Measurements from ENCODE around the gene TRIM43. TPM values are rescaled to one million over a fixed set of nuclear protein-coding genes. Genes with fewer than 3 reads are reported as not detected.
"Not testable (repeated sequence)": the region's sequence is repeated elsewhere in the genome, so short reads cannot be mapped to it uniquely, and the experiment has no call there.

TRIM43 gene
- total and polyA plus RNA-seq, 4 donors = not detected

GRCh38 chr2:95589777-95590536 lies 1.8 kb upstream of the TRIM43 start:
- not testable (repeated sequence) for H3K9ac ChIP-seq (ENCODE audit: low read depth in 1 of 2, low read length in 2 of 2); H3K27ac ChIP-seq (ENCODE audit: low read depth in 1 of 2, low read length in 2 of 2); H3K36me3 ChIP-seq (ENCODE audit: control insufficient read depth in 4 of 4, insufficient read depth in 3 of 4, low read depth in 1 of 4, low read length in 3 of 4); H3K9me3 ChIP-seq (ENCODE audit: control insufficient read depth in 4 of 4, low read length in 3 of 4); H3K4me3 ChIP-seq (ENCODE audit: low read depth in 1 of 3, low read length in 3 of 3); H3K4me1 ChIP-seq (ENCODE audit: control insufficient read depth in 4 of 4, insufficient read depth in 4 of 4, low read length in 3 of 4); H3K27me3 ChIP-seq (ENCODE audit: control insufficient read depth in 4 of 4, insufficient read depth in 4 of 4, low read length in 3 of 4); DNase-seq (ENCODE audit: low spot score)
- WGBS = 92% methylated on average over 4 of the region's 4 CpGs

- not testable (repeated sequence) for H3K36me3 ChIP-seq (ENCODE audit: control insufficient read depth in 4 of 4, insufficient read depth in 3 of 4, low read depth in 1 of 4, low read length in 3 of 4); DNase-seq (ENCODE audit: low spot score)
- WGBS = 92% methylated on average over 13 of the region's 13 CpGs
Observed at GRCh38 chr2:95592973-95593372, 1.2 kb downstream of the TRIM43 start.

DNA sequence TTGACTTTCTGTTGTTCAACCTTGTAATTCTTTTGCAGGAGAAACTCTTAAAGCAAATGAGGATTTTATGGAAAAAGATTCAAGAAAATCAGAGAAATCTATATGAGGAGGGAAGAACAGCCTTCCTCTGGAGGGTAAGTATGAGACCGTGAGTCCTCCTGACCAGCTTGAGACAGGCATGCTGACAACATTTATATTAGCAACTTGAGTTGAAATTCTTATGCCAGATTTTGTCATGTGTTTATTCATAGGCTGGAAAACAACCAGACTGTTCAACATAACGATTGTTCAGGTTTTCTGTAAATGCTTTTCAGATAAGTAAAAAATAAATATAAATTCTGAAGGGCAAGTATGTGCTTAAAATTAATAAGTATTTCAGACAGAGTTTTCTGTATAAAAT lies 3.2 kb downstream of the TRIM43 start:
- not testable (repeated sequence) for DNase-seq (ENCODE audit: low spot score); H3K27me3 ChIP-seq (ENCODE audit: control insufficient read depth in 4 of 4, insufficient read depth in 4 of 4, low read length in 3 of 4); H3K9ac ChIP-seq (ENCODE audit: low read depth in 1 of 2, low read length in 2 of 2); H3K36me3 ChIP-seq (ENCODE audit: control insufficient read depth in 4 of 4, insufficient read depth in 3 of 4, low read depth in 1 of 4, low read length in 3 of 4); H3K4me1 ChIP-seq (ENCODE audit: control insufficient read depth in 4 of 4, insufficient read depth in 4 of 4, low read length in 3 of 4); H3K27ac ChIP-seq (ENCODE audit: low read depth in 1 of 2, low read length in 2 of 2); H3K9me3 ChIP-seq (ENCODE audit: control insufficient read depth in 4 of 4, low read length in 3 of 4); H3K4me3 ChIP-seq (ENCODE audit: low read depth in 1 of 3, low read length in 3 of 3)
- WGBS = 66% methylated on average over 2 of the region's 2 CpGs

More at GRCh38 chr2:95592973-95593372, 1.2 kb downstream of the TRIM43 start:
- H3K9me3 ChIP-seq (ENCODE audit: control insufficient read depth in 4 of 4, low read length in 3 of 4); H3K4me1 ChIP-seq (ENCODE audit: control insufficient read depth in 4 of 4, insufficient read depth in 4 of 4, low read length in 3 of 4); H3K27me3 ChIP-seq (ENCODE audit: control insufficient read depth in 4 of 4, insufficient read depth in 4 of 4, low read length in 3 of 4); H3K9ac ChIP-seq (ENCODE audit: low read depth in 1 of 2, low read length in 2 of 2); H3K4me3 ChIP-seq (ENCODE audit: low read depth in 1 of 3, low read length in 3 of 3); H3K27ac ChIP-seq (ENCODE audit: low read depth in 1 of 2, low read length in 2 of 2): not testable (repeated sequence)

- no CpG with 5 or more reads among the region's 4 CpGs for WGBS
- not testable (repeated sequence) for H3K27ac ChIP-seq (ENCODE audit: low read depth in 1 of 2, low read length in 2 of 2); H3K4me1 ChIP-seq (ENCODE audit: control insufficient read depth in 4 of 4, insufficient read depth in 4 of 4, low read length in 3 of 4)
Observed at GRCh38 chr2:95601301-95601700, 9.5 kb downstream of the TRIM43 start.

DNA sequence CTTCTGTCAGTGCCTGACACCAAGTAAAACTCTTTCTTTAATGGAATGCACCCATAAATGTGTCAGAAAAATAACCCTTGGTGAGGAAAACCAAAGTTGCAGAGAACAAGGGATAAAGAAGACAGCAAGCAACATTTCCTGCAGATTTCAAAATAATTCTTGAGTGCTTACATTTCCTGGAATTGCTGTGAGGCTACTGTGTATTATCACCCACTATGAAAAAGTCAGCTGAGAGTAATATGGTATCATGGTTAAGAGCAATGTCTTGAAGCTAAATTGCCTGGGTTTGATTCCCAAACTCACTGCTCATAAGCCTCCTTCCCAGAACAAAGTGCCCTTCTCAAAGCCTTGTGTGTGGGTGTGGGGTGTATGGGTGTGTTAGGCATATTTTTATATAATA lies 10.3 kb downstream of the TRIM43 start:
- H3K9me3 ChIP-seq (ENCODE audit: control insufficient read depth in 4 of 4, low read length in 3 of 4); DNase-seq (ENCODE audit: low spot score); H3K4me1 ChIP-seq (ENCODE audit: control insufficient read depth in 4 of 4, insufficient read depth in 4 of 4, low read length in 3 of 4); H3K27ac ChIP-seq (ENCODE audit: low read depth in 1 of 2, low read length in 2 of 2); H3K27me3 ChIP-seq (ENCODE audit: control insufficient read depth in 4 of 4, insufficient read depth in 4 of 4, low read length in 3 of 4); H3K9ac ChIP-seq (ENCODE audit: low read depth in 1 of 2, low read length in 2 of 2); H3K4me3 ChIP-seq (ENCODE audit: low read depth in 1 of 3, low read length in 3 of 3); H3K36me3 ChIP-seq (ENCODE audit: control insufficient read depth in 4 of 4, insufficient read depth in 3 of 4, low read depth in 1 of 4, low read length in 3 of 4): not testable (repeated sequence)

More at GRCh38 chr2:95601301-95601700, 9.5 kb downstream of the TRIM43 start:
- not testable (repeated sequence) for H3K36me3 ChIP-seq (ENCODE audit: control insufficient read depth in 4 of 4, insufficient read depth in 3 of 4, low read depth in 1 of 4, low read length in 3 of 4); H3K9ac ChIP-seq (ENCODE audit: low read depth in 1 of 2, low read length in 2 of 2); H3K27me3 ChIP-seq (ENCODE audit: control insufficient read depth in 4 of 4, insufficient read depth in 4 of 4, low read length in 3 of 4); H3K4me3 ChIP-seq (ENCODE audit: low read depth in 1 of 3, low read length in 3 of 3); H3K9me3 ChIP-seq (ENCODE audit: control insufficient read depth in 4 of 4, low read length in 3 of 4); DNase-seq (ENCODE audit: low spot score)

DNA sequence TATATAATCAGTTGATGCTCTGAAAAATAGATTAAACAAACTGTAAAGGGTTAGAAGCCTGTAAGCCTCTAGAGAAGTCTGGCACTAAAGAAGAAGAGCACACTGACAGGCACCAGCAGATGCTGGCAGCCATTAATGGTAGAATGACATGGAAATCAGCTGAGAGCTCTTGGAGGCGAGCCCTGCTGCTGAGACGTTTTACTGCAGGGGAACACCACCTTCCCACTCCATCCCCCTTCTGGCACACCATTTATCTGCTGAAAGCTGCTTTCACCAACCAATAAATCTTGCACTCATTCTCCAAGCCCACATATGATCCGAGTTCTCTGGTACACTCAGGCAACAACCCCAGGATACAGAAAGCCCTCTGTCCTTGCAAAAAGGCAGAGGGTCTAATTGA lies 16.6 kb downstream of the TRIM43 start:
- not testable (repeated sequence) for H3K4me1 ChIP-seq (ENCODE audit: control insufficient read depth in 4 of 4, insufficient read depth in 4 of 4, low read length in 3 of 4); H3K9ac ChIP-seq (ENCODE audit: low read depth in 1 of 2, low read length in 2 of 2); H3K27ac ChIP-seq (ENCODE audit: low read depth in 1 of 2, low read length in 2 of 2); DNase-seq (ENCODE audit: low spot score); H3K27me3 ChIP-seq (ENCODE audit: control insufficient read depth in 4 of 4, insufficient read depth in 4 of 4, low read length in 3 of 4); H3K9me3 ChIP-seq (ENCODE audit: control insufficient read depth in 4 of 4, low read length in 3 of 4); H3K4me3 ChIP-seq (ENCODE audit: low read depth in 1 of 3, low read length in 3 of 3); H3K36me3 ChIP-seq (ENCODE audit: control insufficient read depth in 4 of 4, insufficient read depth in 3 of 4, low read depth in 1 of 4, low read length in 3 of 4)
- no CpG with 5 or more reads among the region's 3 CpGs for WGBS

DNA sequence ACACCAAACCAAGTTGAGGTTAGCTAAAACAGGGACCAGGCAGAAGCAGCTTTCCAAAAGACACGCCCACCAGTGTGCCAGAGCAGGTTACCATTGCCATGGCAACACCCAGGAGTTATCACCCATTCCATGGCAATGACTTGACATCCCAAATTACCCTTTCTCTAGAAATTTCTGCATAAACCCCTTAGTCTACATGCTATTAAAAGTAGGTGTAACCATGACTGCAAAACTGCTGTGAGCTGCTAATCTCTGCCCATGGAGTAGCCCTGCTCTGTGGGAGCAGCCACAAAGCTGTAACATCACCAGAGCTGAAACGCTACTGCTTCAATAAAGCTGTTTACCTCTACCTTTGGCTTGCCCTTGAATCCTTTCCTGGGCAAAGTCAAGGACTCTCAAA lies 18.0 kb downstream of the TRIM43 start:
- not testable (repeated sequence) for H3K9ac ChIP-seq (ENCODE audit: low read depth in 1 of 2, low read length in 2 of 2); H3K36me3 ChIP-seq (ENCODE audit: control insufficient read depth in 4 of 4, insufficient read depth in 3 of 4, low read depth in 1 of 4, low read length in 3 of 4); H3K4me1 ChIP-seq (ENCODE audit: control insufficient read depth in 4 of 4, insufficient read depth in 4 of 4, low read length in 3 of 4); H3K9me3 ChIP-seq (ENCODE audit: control insufficient read depth in 4 of 4, low read length in 3 of 4); H3K27ac ChIP-seq (ENCODE audit: low read depth in 1 of 2, low read length in 2 of 2); DNase-seq (ENCODE audit: low spot score); H3K4me3 ChIP-seq (ENCODE audit: low read depth in 1 of 3, low read length in 3 of 3); H3K27me3 ChIP-seq (ENCODE audit: control insufficient read depth in 4 of 4, insufficient read depth in 4 of 4, low read length in 3 of 4)
- WGBS = no CpG with 5 or more reads among the region's 2 CpGs

- H3K27ac ChIP-seq (ENCODE audit: low read depth in 1 of 2, low read length in 2 of 2); DNase-seq (ENCODE audit: low spot score); H3K4me1 ChIP-seq (ENCODE audit: control insufficient read depth in 4 of 4, insufficient read depth in 4 of 4, low read length in 3 of 4); H3K9ac ChIP-seq (ENCODE audit: low read depth in 1 of 2, low read length in 2 of 2); H3K36me3 ChIP-seq (ENCODE audit: control insufficient read depth in 4 of 4, insufficient read depth in 3 of 4, low read depth in 1 of 4, low read length in 3 of 4); H3K27me3 ChIP-seq (ENCODE audit: control insufficient read depth in 4 of 4, insufficient read depth in 4 of 4, low read length in 3 of 4); H3K9me3 ChIP-seq (ENCODE audit: control insufficient read depth in 4 of 4, low read length in 3 of 4); H3K4me3 ChIP-seq (ENCODE audit: low read depth in 1 of 3, low read length in 3 of 3): not testable (repeated sequence)
- WGBS = no CpG with 5 or more reads among the region's 3 CpGs
Observed at GRCh38 chr2:95613048-95613447, 21.2 kb downstream of the TRIM43 start.

GRCh38 chr2:95622728-95623127 lies 30.9 kb downstream of the TRIM43 start:
- not testable (repeated sequence) for H3K36me3 ChIP-seq (ENCODE audit: control insufficient read depth in 4 of 4, insufficient read depth in 3 of 4, low read depth in 1 of 4, low read length in 3 of 4); H3K4me1 ChIP-seq (ENCODE audit: control insufficient read depth in 4 of 4, insufficient read depth in 4 of 4, low read length in 3 of 4); H3K27ac ChIP-seq (ENCODE audit: low read depth in 1 of 2, low read length in 2 of 2); DNase-seq (ENCODE audit: low spot score); H3K4me3 ChIP-seq (ENCODE audit: low read depth in 1 of 3, low read length in 3 of 3); H3K27me3 ChIP-seq (ENCODE audit: control insufficient read depth in 4 of 4, insufficient read depth in 4 of 4, low read length in 3 of 4); H3K9ac ChIP-seq (ENCODE audit: low read depth in 1 of 2, low read length in 2 of 2); H3K9me3 ChIP-seq (ENCODE audit: control insufficient read depth in 4 of 4, low read length in 3 of 4)
- WGBS = no CpG with 5 or more reads among the region's 5 CpGs
